Left hindlimb (tissue), 1 donor: ENCODE measurements around the gene RCE1.
"Not testable (repeated sequence)": the region's sequence is repeated elsewhere in the genome, so short reads cannot be mapped to it uniquely, and the experiment has no call there.

Experiments used
- DNase-seq: peaks from one replicate; pipeline ENCODE4 v3.0.0-alpha.2; 2018

Gene RCE1, protein sequence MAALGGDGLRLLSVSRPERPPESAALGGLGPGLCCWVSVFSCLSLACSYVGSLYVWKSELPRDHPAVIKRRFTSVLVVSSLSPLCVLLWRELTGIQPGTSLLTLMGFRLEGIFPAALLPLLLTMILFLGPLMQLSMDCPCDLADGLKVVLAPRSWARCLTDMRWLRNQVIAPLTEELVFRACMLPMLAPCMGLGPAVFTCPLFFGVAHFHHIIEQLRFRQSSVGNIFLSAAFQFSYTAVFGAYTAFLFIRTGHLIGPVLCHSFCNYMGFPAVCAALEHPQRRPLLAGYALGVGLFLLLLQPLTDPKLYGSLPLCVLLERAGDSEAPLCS

DNA sequence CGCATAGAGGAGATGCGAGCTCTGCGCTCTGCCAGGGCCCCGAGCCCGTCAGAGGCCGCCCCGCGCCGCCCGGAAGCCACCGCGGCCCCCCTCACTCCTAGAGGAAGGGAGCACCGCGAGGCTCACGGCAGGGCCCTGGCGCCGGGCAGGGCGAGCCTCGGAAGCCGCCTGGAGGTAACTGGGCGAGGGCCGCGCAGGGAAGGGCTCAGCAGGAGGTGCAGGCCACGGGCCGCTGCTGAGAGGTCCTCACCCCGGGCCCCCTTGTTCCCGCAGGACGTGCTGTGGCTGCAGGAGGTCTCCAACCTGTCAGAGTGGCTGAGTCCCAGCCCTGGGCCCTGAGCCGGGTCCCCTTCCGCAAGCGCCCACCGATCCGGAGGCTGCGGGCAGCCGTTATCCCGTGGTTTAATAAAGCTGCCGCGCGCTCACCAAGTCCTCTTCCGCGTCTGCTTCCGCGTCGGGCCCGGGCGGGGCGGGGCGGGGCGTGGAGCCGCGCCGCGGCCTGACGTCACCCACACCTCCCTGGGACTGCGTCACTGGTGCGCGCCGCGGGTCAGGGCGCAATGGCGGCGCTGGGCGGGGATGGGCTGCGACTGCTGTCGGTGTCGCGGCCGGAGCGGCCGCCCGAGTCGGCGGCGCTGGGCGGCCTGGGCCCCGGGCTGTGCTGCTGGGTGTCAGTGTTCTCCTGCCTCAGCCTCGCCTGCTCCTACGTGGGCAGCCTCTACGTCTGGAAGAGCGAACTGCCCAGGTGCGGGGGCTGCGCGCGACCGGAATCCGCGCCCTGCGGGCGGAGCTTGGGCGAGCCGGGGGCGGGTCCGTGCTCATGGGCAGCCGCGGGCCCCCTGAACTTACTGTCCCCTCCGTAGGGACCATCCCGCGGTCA, at the start of gene RCE1:
Gene RCE1 (plus strand): TSS at position 546 of the 880 bp plus-strand sequence. CDS start 15 bp downstream, at position 561.
- DNase-seq, result peak; percentile 94

DNA sequence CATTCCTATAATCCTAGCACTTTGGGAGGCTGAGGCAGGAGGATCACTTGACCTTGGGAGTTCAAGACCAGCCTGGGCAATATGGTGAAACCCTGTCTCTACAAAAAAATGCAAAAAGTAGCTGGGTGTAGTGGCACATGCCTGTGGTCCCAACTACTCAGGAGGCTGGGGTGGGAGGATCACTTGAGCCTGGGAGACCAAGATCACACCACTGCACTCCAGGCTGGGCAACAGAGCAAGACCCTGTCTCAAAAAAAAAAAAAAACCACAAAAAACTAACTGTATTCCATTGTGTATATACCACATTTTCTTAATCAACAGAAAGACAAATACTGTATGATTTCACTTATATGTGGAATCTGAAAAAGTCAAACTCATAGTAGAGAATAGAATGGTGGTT, 43.4 kb upstream of the RCE1 start:
- not testable (repeated sequence) for DNase-seq

DNA sequence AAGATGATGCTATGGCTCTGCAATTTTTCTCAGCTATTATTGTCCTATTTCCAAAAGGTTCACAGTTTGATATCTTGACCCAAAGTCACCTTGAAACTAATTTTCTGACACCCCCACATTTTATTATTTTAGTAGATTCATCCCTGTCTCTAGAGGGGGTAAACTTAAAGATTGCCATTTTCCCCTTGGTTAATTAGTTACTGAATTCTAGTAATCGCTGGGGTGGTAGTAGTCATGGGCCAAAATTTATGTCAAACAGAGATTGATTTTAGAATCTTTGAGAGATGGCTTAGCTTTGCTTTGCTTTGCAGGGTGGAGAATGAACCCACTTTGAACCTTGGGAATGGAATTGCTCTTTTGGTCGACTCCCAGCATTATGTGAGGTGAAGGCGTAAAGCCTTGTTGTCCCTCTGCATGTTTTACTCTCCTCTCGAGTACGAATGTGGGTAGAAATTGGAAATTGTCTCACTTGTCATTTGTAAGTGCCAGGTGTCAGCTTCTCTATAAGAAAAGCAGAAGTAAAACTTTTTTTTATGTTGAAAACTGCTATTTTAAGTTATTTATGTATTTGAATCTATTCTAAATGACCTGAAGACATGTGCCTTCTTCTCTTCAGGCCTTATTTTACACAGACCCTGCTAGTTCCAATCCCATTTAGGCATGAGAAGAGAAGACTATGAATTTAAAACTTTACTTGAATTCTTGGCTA, 42.4 kb upstream of the RCE1 start:
- DNase-seq, result no peak

DNA sequence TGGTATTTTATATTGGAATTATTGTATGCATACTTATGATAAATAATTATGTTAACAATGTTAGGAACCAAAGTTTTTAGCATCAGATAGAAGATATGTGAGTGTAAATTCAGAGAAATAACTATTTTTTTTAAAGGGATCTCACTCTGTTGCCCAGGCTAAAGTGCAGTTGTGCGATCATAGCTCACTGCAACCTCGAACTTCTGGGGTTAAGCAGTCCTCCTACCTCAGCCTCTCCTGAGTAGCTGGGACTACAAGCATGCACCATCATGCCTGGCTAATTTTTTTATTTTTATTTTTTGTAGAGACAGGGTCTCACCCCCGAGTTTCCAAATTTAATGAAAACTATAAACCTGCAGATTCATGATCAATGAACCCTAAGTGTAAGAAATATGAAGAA, 33.6 kb upstream of the RCE1 start:
- DNase-seq, result no peak

DNA sequence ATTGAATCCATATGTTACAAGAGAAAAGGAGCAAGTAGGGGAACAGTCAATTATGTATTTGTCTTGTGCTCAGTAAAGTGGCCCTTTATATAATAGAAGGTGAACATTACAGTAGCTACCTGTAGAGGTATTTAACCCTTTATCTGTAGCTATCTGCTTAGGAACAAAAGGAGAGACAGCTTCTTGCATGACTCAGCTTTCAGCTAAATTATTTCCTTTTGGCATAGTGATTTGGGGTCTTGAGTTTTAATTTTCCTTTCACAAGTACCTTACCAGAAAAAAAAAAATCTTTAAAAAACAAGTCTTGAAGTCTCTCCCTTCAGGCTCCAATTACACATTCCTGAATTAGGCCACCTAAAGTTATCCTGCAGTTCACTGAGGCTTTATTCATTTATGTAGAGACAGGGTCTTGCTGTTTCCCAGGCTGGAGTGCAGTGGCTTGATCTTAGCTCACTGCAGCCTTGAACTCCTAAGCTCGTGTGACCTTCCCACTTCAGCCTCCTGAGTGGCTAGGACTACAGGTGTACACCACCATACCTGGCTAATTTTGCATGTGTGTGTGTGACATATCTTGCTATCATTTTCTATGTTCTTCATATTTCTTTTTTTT, 32.6 kb upstream of the RCE1 start:
- no peak for DNase-seq

DNA sequence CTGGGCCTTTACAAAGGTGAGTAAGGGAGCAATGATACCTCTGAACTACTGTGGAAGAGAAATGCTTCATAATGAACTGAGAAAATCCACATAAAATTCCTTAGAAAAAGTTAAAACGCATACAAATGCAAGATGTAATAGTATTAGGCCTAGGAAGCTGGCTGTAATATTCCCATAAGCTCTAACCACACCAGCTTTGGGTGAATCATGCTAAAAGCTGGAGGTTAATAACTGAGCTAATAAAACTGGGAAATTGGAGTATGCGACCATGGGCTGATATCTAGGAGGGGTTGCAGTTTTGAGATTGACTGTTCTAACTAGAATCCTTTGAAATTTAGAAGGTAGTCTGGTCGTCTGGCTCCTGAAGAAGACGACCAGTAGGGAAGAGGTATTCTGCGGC, 28.6 kb upstream of the RCE1 start:
- DNase-seq, result no peak

DNA sequence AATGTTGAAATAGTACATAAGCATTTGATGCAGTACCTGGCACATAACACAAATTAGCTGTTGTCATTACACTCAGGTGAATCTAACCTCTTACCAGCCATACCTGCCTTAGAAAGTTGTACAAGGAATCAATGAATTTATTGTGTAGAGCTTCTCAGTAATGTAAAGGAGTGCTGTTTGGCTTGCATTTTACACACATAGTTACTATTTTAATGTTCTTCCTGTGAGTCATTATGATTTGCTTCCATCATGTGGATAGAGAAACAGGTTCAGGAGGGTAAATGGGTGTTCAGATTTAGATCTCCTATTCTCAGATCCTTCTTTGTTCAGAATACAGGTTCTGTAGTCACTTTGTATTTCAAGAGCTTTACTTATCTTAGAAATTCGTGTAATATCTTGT, 27.6 kb upstream of the RCE1 start:
- DNase-seq, result no peak

DNA sequence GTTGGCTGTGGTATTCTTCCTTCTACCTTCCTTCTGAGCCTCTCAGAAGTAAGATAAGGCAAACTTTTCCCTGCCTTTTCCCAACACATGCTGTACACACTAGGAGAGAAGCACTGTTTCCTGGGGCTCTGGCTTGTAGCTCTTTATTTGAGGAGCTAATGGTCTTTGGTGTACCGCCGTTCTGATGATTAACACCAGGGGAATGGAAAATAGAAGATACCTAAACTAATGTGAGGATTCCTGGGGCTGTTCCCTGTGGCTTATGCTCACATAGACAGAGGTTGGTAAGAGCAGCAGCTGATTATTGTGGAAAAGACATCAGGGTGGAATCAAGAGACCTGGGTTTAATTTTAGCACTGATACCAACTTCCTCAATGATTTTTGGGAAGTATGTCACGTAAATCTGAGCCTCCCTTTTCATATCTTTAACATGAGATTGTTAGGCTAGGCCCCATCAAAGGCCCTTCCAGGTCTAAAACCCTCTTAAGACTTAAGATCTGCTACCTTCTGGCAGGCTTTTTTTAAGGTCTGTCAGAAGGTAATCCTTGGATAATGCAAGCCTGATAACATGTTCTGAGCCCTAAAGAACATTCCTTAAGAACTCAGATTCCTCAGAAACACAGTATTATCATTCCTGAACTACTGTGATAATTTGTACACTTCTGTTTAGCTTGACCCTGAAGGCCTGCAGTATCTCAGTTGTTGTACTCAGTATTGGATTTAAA, 24.8 kb upstream of the RCE1 start:
- no peak for DNase-seq

DNA sequence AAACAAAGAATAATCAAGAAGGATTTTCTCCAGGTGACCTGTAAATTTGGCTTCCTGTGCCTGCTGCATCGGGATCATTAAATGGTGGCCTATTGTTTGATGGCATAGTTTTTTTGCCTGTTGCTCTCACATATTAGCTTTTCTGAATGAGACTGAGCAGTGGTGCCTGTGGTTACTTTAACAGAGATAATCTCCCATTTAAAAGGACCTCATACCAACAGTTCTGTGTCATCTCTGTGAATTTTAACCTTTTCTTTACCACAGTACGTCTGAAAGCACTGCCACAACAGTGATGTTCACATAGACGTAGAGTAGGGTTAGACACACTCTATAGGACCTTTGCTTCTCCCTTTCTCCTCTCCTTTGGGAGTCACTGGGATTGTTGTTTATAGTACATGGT, 22.9 kb upstream of the RCE1 start:
- DNase-seq, result no peak

DNA sequence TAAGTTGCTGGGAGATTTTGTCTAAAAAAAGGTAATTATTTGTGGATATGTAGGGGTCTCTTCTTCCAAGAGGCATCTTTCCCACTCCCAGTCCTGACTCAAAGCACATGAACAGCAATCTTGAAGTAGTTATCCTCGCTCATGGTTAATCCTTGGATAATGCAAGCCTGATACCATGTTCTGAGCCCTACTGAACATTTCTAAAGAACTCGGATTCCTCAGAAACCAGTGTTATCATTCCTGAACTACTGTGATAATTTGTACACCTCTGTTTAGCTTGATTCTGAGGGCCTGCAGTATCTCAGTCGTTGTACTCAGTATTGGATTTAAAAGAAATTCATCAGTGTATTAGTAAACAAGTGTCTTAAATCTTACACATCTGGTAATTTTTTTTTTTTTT, 22.3 kb upstream of the RCE1 start:
- no peak for DNase-seq

DNA sequence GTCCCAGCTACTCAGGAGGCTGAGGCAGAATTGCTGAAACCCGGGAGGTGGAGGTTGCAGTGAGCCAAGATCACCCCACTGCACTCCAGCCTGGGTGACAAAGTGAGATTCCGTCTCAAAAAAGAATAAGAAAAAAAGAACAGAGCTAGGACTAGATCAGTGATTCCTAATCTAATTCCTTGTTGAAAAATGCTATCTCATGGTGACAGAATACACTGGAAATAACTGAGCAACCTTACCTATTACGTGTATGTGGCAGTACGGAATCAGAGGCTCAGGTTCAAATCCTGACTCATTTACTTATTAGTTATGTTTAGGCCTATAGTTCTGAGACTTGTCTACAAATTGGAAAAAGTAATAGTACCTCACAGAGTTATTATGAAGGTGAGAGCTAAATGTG, 19.5 kb upstream of the RCE1 start:
- no peak for DNase-seq

DNA sequence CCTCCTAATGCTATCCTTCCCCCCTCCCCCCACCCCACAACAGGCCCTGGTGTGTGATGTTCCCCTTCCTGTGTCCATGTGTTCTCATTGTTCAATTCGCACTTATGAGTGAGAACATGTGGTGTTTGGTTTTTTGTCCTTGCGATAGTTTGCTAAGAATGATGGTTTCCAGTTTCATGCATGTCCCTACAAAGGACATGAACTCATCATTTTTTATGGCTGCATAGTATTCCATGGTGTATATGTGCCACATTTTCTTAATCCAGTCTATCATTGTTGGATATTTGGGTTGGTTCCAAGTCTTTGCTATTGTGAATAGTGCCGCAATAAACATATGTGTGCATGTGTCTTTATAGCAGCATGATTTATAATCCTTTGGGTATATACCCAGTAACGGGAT, 18.7 kb upstream of the RCE1 start:
- DNase-seq, result not testable (repeated sequence)

DNA sequence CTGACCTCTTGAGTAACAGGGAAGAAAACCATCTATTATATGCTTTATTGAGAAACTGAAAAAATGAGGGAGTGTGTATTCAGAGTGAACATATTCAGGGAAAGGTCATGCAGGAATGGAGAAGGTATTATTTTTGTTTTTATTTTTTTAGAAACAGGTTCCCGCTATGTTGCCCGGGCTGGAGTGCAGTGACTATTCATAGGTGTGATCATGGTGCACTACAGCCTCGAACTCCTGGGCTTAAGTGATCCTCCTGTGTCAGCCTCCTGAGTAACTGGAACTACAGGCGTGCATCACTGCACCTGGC, 8.7 kb upstream of the RCE1 start:
- DNase-seq, result no peak

DNA sequence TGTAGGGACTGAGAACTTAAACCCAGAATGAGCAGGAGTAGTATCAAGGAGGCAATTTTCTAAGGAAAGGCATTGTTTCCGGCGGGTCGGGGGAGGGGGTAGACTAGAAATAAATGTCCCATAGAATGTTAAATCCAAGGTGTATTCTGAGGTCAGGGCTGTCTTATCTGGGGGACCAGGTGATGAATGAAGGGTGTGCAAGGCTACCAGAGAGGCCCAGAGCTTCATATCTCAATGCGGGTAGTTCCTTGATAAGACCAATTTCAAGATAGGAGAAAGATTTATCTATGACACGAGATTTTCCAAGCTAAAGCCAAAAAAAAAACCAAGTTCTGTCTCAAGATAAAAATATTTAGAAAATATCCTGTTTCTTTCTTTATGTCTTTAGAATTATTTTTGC, 8.3 kb upstream of the RCE1 start:
- DNase-seq, result no peak

DNA sequence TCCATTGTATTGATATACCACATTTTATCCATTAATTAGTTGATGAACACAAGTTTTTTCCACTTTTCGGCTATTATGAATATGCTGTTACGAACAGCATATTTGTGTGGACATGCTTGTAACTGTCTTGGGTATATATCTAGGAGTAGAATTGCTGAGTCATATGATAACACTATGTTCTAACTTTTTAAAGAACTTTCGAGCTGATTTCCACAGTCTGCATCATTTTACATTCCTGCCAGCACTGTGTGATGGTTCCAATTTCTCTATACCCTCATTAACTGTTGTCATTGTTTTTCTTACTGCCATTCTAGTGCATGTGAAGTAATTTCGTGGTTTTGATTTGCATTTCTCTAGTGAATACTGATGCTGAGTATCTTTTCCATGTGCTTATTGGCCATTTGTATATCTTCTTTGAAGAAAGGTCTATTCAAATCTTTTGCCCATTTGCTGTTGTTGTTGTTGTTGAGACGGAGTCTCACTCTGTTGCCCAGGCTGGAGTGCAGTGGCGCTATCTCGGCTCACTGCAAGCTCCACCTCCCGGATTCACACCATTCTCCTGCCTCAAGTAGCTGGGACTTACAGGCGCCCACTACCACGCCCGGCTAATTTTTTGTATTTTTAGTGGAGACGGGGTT, 7.4 kb upstream of the RCE1 start:
- no peak for DNase-seq

DNA sequence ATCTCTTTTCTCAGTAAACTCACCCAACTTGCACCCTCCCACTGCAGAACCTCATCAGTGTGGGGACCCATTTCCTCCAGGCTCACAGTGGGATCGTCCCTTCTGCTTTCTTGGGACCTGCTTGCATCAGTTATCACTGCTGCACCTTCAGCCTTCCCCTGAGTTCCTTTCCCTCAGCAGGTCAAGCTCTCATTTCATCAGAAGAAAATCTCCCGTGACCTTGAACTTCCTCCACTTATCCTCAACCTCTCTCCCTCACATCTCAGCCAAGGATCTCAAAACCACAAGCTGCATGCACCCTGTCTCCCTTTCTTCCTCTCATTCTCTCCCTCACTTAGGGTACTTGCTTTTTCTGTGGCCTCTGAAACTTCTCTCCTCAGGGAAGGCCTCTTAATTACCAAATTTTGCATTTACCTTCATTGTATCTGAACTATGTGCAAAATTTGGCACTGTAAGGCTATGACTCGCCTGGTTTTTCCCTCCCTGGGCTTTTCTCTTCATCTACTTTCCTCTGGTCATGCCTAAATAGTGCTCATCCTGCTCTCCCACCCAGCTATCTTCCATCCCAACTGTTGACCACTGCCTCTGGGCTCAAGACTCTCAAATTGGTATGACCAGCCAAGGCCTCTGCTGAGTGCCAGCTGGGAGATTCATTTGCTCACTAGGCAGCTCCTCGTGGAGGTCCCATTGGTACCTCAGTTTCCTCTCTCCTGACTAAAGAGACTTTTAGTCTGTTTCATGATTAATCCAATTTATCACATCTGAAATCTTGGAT, 2.7 kb upstream of the RCE1 start:
- DNase-seq, result no peak

DNA sequence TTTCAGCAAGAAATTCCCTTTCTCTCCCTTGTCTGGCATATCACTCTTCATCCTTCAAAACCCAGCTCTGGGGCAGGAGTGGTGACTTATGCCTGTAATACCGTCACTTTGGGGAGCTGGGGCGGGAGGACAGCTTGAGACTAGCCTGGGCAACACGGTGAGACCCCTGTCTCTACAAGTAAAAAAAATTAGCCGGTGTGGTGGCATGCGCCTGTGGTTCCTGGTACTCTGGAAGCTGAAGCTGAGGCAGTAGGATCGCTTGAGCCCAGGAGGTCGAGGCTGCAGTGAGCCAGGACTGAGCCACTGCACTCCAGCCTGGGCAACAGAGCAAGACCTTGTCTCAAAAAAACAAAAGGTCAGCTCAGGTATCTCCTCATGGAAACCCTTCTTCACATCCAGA, 1.4 kb upstream of the RCE1 start:
- DNase-seq, result no peak

DNA sequence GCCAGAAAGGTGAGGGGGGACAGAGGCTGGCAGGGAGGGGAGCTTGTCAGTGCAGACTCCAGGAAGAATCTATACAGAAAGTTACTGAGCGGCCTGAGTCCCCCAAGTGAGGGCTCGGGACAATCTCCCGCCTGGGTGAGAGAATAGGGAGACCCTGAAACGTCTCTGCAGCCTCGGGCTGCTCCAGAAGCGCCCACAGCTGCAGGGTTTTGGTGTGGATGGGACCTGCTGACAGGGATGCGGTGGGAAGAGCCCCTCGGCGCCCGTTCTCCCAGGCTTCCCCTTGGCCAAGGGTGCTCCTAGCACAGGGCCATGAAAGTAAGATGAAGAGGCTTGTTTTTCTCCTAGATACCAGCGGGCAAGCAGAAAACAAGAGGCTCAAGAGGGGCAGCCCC, 743 bp upstream of the RCE1 start:
- no peak for DNase-seq

DNA sequence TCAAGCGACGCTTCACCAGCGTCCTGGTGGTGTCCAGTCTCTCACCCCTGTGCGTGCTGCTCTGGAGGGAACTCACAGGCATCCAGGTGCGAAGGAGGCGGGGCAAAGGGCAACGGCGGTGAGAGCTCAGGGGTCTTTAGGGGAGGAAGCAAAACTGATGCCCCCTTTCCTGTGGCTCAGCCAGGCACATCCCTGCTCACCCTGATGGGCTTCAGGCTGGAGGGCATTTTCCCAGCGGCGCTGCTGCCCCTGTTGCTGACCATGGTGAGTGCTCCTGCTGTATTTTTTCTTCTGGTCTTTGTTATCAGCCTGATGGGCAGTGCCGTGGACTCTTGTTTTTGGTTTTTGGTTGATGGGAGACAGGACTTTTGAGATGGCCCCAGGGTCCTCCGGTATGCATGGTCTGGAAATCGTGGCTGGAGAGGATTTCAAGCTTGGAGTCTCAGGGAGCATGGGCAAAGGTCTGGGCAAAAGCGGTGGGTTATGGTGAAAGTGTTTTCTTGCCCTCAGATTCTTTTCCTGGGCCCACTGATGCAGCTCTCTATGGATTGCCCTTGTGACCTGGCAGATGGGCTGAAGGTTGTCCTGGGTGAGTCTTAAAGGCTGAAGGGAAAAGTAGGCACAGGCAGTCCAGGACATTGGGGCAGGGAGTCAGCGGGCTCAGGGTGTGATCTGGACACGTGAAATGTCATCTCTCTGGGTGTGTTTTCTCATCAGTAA, 695 bp downstream of the RCE1 start:
- DNase-seq, result no peak

DNA sequence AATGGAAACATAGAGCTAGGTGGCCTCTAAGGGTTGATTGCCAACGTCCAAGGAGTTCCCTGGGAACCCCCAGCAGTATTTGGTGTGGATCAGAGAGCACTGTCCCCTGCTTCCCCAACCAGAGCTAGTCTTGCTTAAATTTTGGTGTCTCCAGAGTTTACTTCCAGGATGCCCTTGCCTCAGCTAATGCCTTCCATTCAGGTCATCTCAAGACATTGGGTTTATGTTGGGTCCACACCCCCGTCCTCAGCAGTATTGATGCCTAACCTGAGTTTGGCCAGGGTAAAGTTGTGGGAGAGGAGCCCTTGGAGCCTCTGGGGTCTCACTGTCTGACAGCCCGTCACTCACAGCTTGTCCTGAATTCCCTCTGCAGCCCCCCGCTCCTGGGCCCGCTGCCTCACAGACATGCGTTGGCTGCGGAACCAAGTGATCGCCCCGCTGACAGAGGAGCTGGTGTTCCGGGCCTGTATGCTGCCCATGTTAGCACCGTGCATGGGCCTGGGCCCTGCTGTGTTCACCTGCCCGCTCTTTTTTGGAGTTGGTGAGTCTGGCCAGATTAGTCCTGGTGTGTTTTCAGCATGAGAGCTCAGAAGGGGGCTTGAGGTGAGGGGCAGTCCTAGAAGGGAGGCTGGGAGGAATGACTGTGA, 1.4 kb downstream of the RCE1 start:
- DNase-seq, result no peak
